ENCODE data around the gene HIRIP3.

Gene HIRIP3

DNA sequence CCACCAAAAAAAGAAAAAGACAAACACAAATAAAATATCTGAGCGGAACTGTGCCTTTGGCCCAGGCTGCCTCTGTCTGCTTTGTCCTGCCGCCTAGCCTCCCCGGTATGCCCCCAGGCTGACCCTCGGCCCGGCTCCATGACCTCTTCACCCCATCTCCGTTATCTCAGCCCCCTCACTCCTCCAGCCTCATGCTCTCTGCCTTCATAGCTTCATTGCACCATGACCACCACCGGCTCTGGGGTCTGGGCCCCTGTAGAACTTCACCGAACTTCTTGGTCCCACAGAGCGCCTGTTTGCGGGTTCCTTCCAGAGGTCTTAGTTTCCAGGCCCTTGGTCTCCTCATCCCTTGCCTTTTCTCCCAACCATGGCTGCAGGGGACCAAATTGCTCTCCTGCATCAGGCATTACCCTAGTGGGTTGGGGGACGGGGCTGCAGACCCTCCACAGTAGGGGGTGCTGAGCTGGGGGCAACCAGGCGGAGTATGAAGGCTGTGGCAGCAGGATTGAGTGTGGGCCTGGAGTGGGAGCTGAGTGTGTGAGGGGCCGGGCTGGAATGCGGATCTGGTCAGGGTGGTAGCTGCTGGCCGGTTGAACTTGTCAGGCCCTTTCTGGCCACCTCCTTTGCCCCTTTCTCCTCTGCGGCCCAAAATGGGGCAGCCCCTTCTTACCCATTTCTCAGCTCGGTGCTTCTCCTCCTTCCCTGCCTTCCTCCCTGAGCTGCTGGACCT lies 6.9 kb downstream of the HIRIP3 start:
- H3K27me3 ChIP-seq (ENCODE audit: low read depth) = no peaks in the 10 kb centered on the region
- in situ Hi-C loops (cut with MboI; ENCODE audit: low sequenced_read_pairs) = no loop called here
- peaks cover 82% of the 10 kb centered on the region for H3K36me3 ChIP-seq (replicated peaks)
- H3K4me3 ChIP-seq = no peak overlapping the region
- no peaks in the 10 kb centered on the region for H3K9me3 ChIP-seq
- H3K4me1 ChIP-seq = no peaks in the 10 kb centered on the region
- no peak for DNase-seq (ENCODE audit: low spot score in 2 of 2)

- in situ Hi-C loops (cut with MboI; ENCODE audit: low sequenced_read_pairs) = no loop called here
- H3K9me3 ChIP-seq = no peaks in the 10 kb centered on the region
- H3K27me3 ChIP-seq (ENCODE audit: low read depth) = no peaks in the 10 kb centered on the region
- H3K4me3 ChIP-seq = no peak overlapping the region
- peaks cover 82% of the 10 kb centered on the region for H3K36me3 ChIP-seq (replicated peaks)
- no peaks in the 10 kb centered on the region for H3K4me1 ChIP-seq
- no peak for DNase-seq (ENCODE audit: low spot score in 2 of 2)
Observed at GRCh38 chr16:29987371-29988085, 7.9 kb downstream of the HIRIP3 start.

DNA sequence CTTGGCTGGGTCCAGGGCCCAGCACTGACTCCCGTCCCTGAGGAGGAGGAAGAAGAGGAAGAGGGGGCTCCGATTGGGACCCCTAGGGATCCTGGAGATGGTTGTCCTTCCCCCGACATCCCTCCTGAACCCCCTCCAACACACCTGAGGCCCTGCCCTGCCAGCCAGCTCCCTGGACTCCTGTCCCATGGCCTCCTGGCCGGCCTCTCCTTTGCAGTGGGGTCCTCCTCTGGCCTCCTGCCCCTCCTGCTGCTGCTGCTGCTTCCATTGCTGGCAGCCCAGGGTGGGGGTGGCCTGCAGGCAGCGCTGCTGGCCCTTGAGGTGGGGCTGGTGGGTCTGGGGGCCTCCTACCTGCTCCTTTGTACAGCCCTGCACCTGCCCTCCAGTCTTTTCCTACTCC lies 8.5 kb downstream of the HIRIP3 start:
- Histone ChIP-seq H3K4me1 (no peaks in the 10 kb centered on the region), H3K9me3 (no peaks in the 10 kb centered on the region), H3K27me3 (ENCODE audit: low read depth) (no peaks in the 10 kb centered on the region), H3K36me3 (replicated peaks) (peaks cover 84% of the 10 kb centered on the region), H3K4me3 (no peak overlapping the region)
- no peak for DNase-seq (ENCODE audit: low spot score in 2 of 2)
- in situ Hi-C loops (cut with MboI; ENCODE audit: low sequenced_read_pairs) = no loop called here

DNA sequence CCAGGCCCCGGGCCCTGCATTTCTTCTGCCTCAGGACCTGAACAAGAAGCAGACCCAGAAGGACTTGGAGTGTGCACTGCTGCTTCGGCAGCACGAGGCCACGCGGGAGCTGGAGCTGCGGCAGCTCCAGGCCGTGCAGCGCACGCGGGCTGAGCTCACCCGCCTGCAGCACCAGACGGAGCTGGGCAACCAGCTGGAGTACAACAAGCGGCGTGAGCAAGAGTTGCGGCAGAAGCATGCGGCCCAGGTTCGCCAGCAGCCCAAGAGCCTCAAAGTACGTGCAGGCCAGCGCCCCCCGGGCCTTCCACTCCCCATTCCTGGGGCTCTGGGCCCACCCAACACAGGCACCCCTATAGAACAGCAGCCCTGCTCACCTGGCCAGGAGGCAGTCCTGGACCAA lies 9.2 kb downstream of the HIRIP3 start:
- no peak for DNase-seq (ENCODE audit: low spot score in 2 of 2)
- no peaks in the 10 kb centered on the region for H3K27me3 ChIP-seq (ENCODE audit: low read depth)
- in situ Hi-C loops (cut with MboI; ENCODE audit: low sequenced_read_pairs) = no loop called here
- no peaks in the 10 kb centered on the region for H3K4me1 ChIP-seq
- no peaks in the 10 kb centered on the region for H3K9me3 ChIP-seq
- H3K36me3 ChIP-seq (replicated peaks) = peaks cover 90% of the 10 kb centered on the region
- no peak overlapping the region for H3K4me3 ChIP-seq

DNA sequence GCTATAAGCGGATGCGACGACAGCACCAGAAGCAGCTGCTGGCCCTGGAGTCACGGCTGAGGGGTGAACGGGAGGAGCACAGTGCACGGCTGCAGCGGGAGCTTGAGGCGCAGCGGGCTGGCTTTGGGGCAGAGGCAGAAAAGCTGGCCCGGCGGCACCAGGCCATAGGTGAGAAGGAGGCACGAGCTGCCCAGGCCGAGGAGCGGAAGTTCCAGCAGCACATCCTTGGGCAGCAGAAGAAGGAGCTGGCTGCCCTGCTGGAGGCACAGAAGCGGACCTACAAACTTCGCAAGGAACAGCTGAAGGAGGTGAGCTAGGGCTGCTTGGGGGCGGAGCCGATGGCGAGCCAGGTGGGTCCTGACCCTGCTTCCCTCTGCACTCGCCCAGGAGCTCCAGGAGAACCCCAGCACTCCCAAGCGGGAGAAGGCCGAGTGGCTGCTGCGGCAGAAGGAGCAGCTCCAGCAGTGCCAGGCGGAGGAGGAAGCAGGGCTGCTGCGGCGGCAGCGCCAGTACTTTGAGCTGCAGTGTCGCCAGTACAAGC lies 10.1 kb downstream of the HIRIP3 start:
- Histone ChIP-seq H3K27me3 (ENCODE audit: low read depth) (no peaks in the 10 kb centered on the region), H3K4me3 (no peak overlapping the region), H3K36me3 (replicated peaks) (peaks cover 90% of the 10 kb centered on the region), H3K9me3 (no peaks in the 10 kb centered on the region), H3K4me1 (no peaks in the 10 kb centered on the region)
- in situ Hi-C loops (cut with MboI; ENCODE audit: low sequenced_read_pairs) = no loop called here
- DNase-seq (ENCODE audit: low spot score in 2 of 2) = no peak

DNA sequence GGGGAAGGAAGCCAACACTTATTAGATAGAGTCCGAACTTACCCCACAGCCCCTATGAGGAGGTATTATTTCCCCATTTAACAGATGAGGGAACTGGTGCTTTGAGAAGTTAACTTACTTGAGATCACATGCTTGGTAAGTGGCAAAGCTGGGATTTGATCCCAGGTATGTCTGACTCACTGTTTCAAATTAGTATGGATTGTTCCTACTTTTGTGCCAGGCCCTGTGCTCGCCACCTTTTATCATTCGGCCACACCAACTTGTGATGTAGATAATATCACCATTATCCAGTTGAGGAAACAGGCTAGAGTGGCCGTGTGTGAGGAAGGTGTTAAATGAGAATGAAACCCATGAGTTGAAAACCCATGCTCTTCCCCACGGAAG lies 10.7 kb downstream of the HIRIP3 start:
- no peak overlapping the region for H3K4me3 ChIP-seq
- no peaks in the 10 kb centered on the region for H3K9me3 ChIP-seq
- H3K27me3 ChIP-seq (ENCODE audit: low read depth) = no peaks in the 10 kb centered on the region
- peaks cover 90% of the 10 kb centered on the region for H3K36me3 ChIP-seq (replicated peaks)
- DNase-seq (ENCODE audit: low spot score in 2 of 2) = no peak
- in situ Hi-C loops (cut with MboI; ENCODE audit: low sequenced_read_pairs) = no loop called here
- H3K4me1 ChIP-seq = no peaks in the 10 kb centered on the region

GRCh38 chr16:29984137-29984763 lies 11.2 kb downstream of the HIRIP3 start:
- Histone ChIP-seq H3K36me3 (replicated peaks) (peaks cover 92% of the 10 kb centered on the region), H3K4me3 (no peak overlapping the region), H3K4me1 (no peaks in the 10 kb centered on the region), H3K9me3 (no peaks in the 10 kb centered on the region), H3K27me3 (ENCODE audit: low read depth) (no peaks in the 10 kb centered on the region)
- no peak for DNase-seq (ENCODE audit: low spot score in 2 of 2)
- in situ Hi-C loops (cut with MboI; ENCODE audit: low sequenced_read_pairs) = no loop called here

DNA sequence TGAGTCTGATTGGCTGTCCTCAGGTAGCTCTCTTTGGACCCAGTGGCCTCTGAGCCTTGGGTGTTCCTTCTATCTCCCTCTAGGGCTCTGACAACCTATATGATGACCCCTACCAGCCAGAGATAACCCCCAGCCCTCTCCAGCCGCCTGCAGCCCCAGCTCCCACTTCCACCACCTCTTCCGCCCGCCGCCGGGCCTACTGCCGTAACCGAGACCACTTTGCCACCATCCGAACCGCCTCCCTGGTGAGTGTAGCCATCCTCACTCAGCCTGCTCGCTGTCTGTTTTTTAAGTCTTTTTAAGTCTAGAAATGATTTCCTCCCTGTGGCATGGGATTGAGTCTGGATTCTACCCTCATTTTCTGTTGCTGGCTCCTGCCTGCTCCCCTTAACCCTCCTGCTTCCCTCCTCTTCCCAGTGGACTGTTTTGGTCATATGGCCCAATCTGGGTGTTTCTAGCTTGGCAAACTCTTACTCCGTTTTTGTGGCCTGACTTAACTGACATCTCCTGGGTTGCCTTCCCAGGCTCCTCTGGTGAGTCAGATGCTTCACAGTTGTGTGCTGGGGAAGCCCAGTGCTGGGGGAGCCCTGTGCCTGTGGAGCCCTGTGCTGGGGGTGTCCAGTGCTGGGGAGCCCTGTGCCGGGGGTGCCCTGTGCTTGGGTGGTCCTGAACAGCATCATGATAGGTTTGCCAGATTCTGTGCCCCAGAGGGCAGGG lies 11.8 kb downstream of the HIRIP3 start:
- Histone ChIP-seq H3K9me3 (no peaks in the 10 kb centered on the region), H3K27me3 (ENCODE audit: low read depth) (no peaks in the 10 kb centered on the region), H3K36me3 (replicated peaks) (peaks cover 93% of the 10 kb centered on the region), H3K4me3 (no peak overlapping the region), H3K4me1 (no peaks in the 10 kb centered on the region)
- in situ Hi-C loops (cut with MboI; ENCODE audit: low sequenced_read_pairs) = no loop called here
- DNase-seq (ENCODE audit: low spot score in 2 of 2) = no peak

GRCh38 chr16:29982560-29983419 lies 12.6 kb downstream of the HIRIP3 start:
- Histone ChIP-seq H3K4me1 (no peaks in the 10 kb centered on the region), H3K4me3 (no peak overlapping the region), H3K27me3 (ENCODE audit: low read depth) (no peaks in the 10 kb centered on the region), H3K9me3 (no peaks in the 10 kb centered on the region), H3K36me3 (replicated peaks) (peaks cover 93% of the 10 kb centered on the region)
- in situ Hi-C loops (cut with MboI; ENCODE audit: low sequenced_read_pairs) = no loop called here
- no peak for DNase-seq (ENCODE audit: low spot score in 2 of 2)

DNA sequence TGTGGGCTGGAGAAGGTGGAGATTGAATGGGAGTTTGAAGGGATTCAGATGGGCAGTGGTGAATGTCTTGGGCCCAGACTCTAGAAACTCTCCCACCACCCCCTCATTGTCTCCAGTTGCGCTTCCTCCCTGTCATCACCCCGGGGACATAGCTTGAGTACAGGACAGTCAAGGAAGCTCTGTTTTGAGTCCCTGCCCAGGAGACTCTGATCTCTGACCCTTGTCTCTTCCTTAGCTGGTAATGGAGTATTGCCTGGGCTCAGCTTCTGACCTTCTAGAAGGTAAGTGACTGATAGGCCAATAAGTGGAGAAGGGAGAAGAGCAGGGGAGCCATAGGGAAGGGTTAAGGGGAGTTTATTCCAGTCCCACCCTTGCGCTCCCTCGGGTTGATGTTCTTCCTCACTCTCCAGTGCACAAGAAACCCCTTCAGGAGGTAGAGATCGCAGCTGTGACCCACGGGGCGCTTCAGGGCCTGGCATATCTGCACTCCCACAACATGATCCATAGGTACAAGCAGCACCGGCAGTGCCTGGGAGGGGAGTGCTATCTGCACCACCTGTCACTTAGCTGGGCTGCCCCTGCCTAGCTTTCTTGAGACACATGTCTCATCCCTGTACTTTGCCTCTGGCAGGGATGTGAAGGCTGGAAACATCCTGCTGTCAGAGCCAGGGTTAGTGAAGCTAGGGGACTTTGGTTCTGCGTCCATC lies 16.7 kb downstream of the HIRIP3 start:
- peaks cover 4% of the 10 kb centered on the region; the same call in 1 of the 2 replicates for H3K4me1 ChIP-seq
- no peak overlapping the region for H3K4me3 ChIP-seq
- no peaks in the 10 kb centered on the region for H3K27me3 ChIP-seq (ENCODE audit: low read depth)
- peaks cover 55% of the 10 kb centered on the region for H3K36me3 ChIP-seq (replicated peaks)
- H3K9me3 ChIP-seq = no peaks in the 10 kb centered on the region
- in situ Hi-C loops (cut with MboI; ENCODE audit: low sequenced_read_pairs) = no loop called here
- DNase-seq (ENCODE audit: low spot score in 2 of 2) = no peak

DNA sequence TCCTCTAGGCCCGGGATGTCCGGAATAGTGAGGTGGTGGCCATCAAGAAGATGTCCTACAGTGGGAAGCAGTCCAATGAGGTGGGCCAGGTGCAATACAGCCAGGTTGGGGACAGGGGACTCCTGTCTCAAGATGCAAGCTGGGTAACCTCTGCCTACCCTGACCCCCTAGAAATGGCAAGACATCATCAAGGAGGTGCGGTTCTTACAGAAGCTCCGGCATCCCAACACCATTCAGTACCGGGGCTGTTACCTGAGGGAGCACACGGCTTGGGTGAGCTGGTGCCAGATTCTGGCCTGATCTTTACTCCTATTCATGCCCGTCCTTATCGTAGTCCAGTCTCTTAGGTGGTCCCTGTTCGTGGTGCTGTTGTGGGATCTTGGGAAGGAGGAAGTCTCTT lies 17.3 kb downstream of the HIRIP3 start:
- H3K36me3 ChIP-seq (replicated peaks) = peaks cover 50% of the 10 kb centered on the region
- DNase-seq (ENCODE audit: low spot score in 2 of 2) = no peak
- peaks cover 4% of the 10 kb centered on the region; the same call in 1 of the 2 replicates for H3K4me1 ChIP-seq
- in situ Hi-C loops (cut with MboI; ENCODE audit: low sequenced_read_pairs) = no loop called here
- peaks cover 2% of the 10 kb centered on the region for H3K9me3 ChIP-seq
- H3K27me3 ChIP-seq (ENCODE audit: low read depth) = no peaks in the 10 kb centered on the region
- H3K4me3 ChIP-seq = no peak overlapping the region

DNA sequence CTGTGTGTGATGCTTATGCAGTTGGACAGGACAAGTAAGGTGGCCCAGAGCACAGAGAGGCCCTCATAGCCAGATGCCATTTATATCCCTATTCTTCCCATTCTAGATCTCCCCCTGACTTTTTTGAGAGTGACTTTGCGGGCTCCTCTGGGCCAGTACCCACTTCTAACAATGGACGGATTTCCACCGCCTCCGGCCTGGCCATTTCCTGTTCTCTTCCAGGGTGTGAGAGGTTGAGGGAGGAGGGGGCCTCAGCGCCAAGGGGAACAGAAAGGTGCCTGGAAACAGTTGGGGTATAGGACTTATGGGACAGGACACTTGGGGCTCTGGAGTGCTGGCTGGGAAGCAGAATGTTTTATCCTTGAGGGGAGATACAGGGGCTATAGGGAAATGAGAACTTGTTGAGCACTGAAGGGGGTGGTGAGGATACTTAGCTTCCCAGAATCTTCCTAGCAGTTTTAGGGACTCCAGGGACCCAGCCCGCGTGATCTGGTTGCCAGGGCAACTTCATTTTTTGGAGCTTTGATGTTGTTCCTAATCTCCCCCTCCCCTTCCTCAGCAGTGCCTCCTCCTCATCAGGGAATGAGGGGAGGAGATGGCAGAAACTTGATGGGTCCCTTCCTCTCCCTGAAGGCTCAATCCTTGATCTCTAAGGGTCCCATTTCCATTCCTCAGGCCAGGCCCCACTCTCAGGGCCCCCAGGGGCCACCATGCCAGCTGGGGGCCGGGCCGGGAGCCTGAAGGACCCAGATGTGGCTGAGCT lies 18.2 kb downstream of the HIRIP3 start:
- DNase-seq (ENCODE audit: low spot score in 2 of 2) = no peak
- Histone ChIP-seq H3K36me3 (replicated peaks) (peaks cover 48% of the 10 kb centered on the region), H3K27me3 (ENCODE audit: low read depth) (no peaks in the 10 kb centered on the region), H3K4me1 (peaks cover 4% of the 10 kb centered on the region; the same call in 1 of the 2 replicates), H3K4me3 (no peak overlapping the region), H3K9me3 (peaks cover 6% of the 10 kb centered on the region)
- in situ Hi-C loops (cut with MboI; ENCODE audit: low sequenced_read_pairs) = no loop called here

Data from HAP-1 (cell line).